GM19324 (cell line): ENCODE measurements around the gene OBP2B.
"Not testable (repeated sequence)": the region's sequence is repeated elsewhere in the genome, so short reads cannot be mapped to it uniquely, and the experiment has no call there.

Experiments
- ATAC-seq: cut with Tn5 transposase; IDR thresholded peaks from one replicate; pipeline ENCODE4 v1.9.1; 2021; ENCODE audit warnings: mild to moderate bottlenecking, moderate library complexity; ENCODE audit not compliant: unreplicated experiment, low FRiP score

The OBP2B gene

GRCh38 chr9:133208880-133209300, at the start of gene OBP2B:
Gene OBP2B, minus strand, starts transcription at chr9:133209250. Its CDS starts 51 bp downstream, at chr9:133209199.
- ATAC-seq = not testable (repeated sequence)

GRCh38 chr9:133258061-133259015, 49.3 kb upstream of the OBP2B start:
- no peak for ATAC-seq

GRCh38 chr9:133257465-133257956, 48.5 kb upstream of the OBP2B start:
- ATAC-seq = no peak

GRCh38 chr9:133256686-133257091, 47.6 kb upstream of the OBP2B start:
- no peak for ATAC-seq

GRCh38 chr9:133256136-133256461, 47.0 kb upstream of the OBP2B start:
- ATAC-seq = no peak

GRCh38 chr9:133255371-133256135, 46.5 kb upstream of the OBP2B start:
- no peak for ATAC-seq

GRCh38 chr9:133254471-133254870, 45.4 kb upstream of the OBP2B start:
- ATAC-seq = no peak

- ATAC-seq = no peak
Measured at GRCh38 chr9:133253268-133253667, 44.2 kb upstream of the OBP2B start.

GRCh38 chr9:133252301-133253020, 43.4 kb upstream of the OBP2B start:
- ATAC-seq = no peak

GRCh38 chr9:133251773-133252172, 42.7 kb upstream of the OBP2B start:
- no peak for ATAC-seq

- ATAC-seq = not testable (repeated sequence)
Measured at GRCh38 chr9:133251221-133251620, 42.2 kb upstream of the OBP2B start.

- ATAC-seq = no peak
Measured at GRCh38 chr9:133250741-133251170, 41.7 kb upstream of the OBP2B start.

GRCh38 chr9:133249337-133249736, 40.3 kb upstream of the OBP2B start:
- ATAC-seq = no peak

- ATAC-seq = no peak
Measured at GRCh38 chr9:133248726-133249295, 39.8 kb upstream of the OBP2B start.

GRCh38 chr9:133247632-133248031, 38.6 kb upstream of the OBP2B start:
- ATAC-seq = no peak

- ATAC-seq = no peak
Measured at GRCh38 chr9:133246991-133247390, 37.9 kb upstream of the OBP2B start.

GRCh38 chr9:133246562-133246961, 37.5 kb upstream of the OBP2B start:
- no peak for ATAC-seq

GRCh38 chr9:133242991-133243390, 33.9 kb upstream of the OBP2B start:
- no peak for ATAC-seq

- ATAC-seq = no peak
Measured at GRCh38 chr9:133242241-133242640, 33.2 kb upstream of the OBP2B start.

- no peak for ATAC-seq
Measured at GRCh38 chr9:133239533-133240090, 30.6 kb upstream of the OBP2B start.
